K562 (cell line): ENCODE measurements around the gene LRRC8C. TPM values are rescaled to one million over a fixed set of nuclear protein-coding genes. Genes with fewer than 3 reads are reported as not detected.

Experiments
- ATAC-seq: fragments of 200-7000 bp; cut with Tn5 transposase; 3 replicates; pipeline ENCODE4 v1.9.1; 2020; ENCODE audit warnings: moderate library complexity
- BruUV-seq: library from RNA; stranded (reverse); fragments of 400-500 nt; replicated peaks from 2 replicates; lab custom pipeline; 2021; lab: Mats Ljungman, UMichigan
- CTCF ChIA-PET: fragments of 300-600 bp; formaldehyde crosslinking; extraction: SDS; loops from one replicate; lab custom pipeline; 2021; ENCODE audit warnings: low intra/inter-chr PET ratio; lab: Yijun Ruan, JAX
- POLR2A ChIA-PET: fragments of 300-600, 350-650 bp; sonication (Branson Sonifier 250); formaldehyde crosslinking; extraction: SDS; loops from one replicate; lab custom pipeline; 2021; ENCODE audit warnings: antibody characterized with exemption, inconsistent platforms; lab: Yijun Ruan, JAX
- DNase-seq, 4 experiments: peaks; one replicate each; pipeline versions ENCODE4 v3.0.0 to v3.0.0-alpha.2; 2011 to 2018; ENCODE audit warnings: low spot score in 3 of 4, mixed read lengths in 3 of 4; ENCODE audit errors: extremely low read depth in 1 of 4
- FAIRE-seq: peaks from 2 replicates; lab custom pipeline; 2011; peaks lifted over from hg19 to GRCh38; lab: Jason Lieb, UNC
- H2AFZ ChIP-seq: 2 replicates; pipeline ENCODE4 v1.6.0; 2011; ENCODE audit warnings: low read depth, low read length, control low read depth, inconsistent platforms
- H3K27ac ChIP-seq: fragments of 200-600 bp; 3 replicates; pipeline ENCODE4 v1.8.0; 2011; ENCODE audit warnings: low read depth, mild to moderate bottlenecking, control low read depth, inconsistent platforms, low read length, moderate library complexity, mixed read lengths; ENCODE audit errors: extremely low read depth
- H3K27me3 ChIP-seq, 2 experiments: fragments of 300-600 bp in 1 of 2; 2 replicates in 1 of 2; 3 replicates in 1 of 2; pipeline versions ENCODE4 v1.6.0 to v1.8.0; 2011; ENCODE audit warnings: inconsistent platforms in 2 of 2, low read length in 2 of 2, mild to moderate bottlenecking in 1 of 2, mixed read lengths in 1 of 2, moderate library complexity in 1 of 2; ENCODE audit not compliant: control insufficient read depth in 2 of 2, insufficient read depth in 2 of 2
- H3K36me3 ChIP-seq: fragments of 300-600 bp; 3 replicates; pipeline ENCODE4 v1.8.0; 2011; ENCODE audit warnings: mild to moderate bottlenecking, low read length, inconsistent platforms; ENCODE audit not compliant: control insufficient read depth, insufficient read depth
- H3K4me1 ChIP-seq, 2 experiments: fragments of 200-600 bp in 1 of 2; replicated peaks in 1 of 2; 2 replicates in 1 of 2; 3 replicates in 1 of 2; pipeline versions ENCODE4 v1.5.1 to v1.8.0; 2011; ENCODE audit warnings: inconsistent platforms in 2 of 2, low read length in 2 of 2, mild to moderate bottlenecking in 1 of 2, mixed read lengths in 1 of 2, moderate library complexity in 1 of 2; ENCODE audit not compliant: control insufficient read depth in 2 of 2, insufficient read depth in 2 of 2
- H3K4me2 ChIP-seq: 2 replicates; pipeline ENCODE4 v1.6.1; 2011; ENCODE audit warnings: low read length, control low read depth, inconsistent platforms, mixed read lengths; ENCODE audit not compliant: insufficient read depth
- H3K4me3 ChIP-seq: fragments of 200-600 bp; sonication (generic), shearing (Covaris generic); 2 replicates; pipeline ENCODE4 v1.5.1; 2016; ENCODE audit warnings: control low read depth, inconsistent platforms
- H3K79me2 ChIP-seq: fragments of 200-600 bp; 3 replicates; pipeline ENCODE4 v1.8.0; 2011; ENCODE audit warnings: low read length, inconsistent platforms; ENCODE audit not compliant: control insufficient read depth, insufficient read depth
- H3K9ac ChIP-seq, 2 experiments: 2 replicates each; pipeline versions ENCODE4 v1.6.0 to v1.6.1; 2011; ENCODE audit warnings: low read depth in 2 of 2, low read length in 2 of 2, control low read depth in 1 of 2, inconsistent platforms in 1 of 2, mild to moderate bottlenecking in 1 of 2, mixed read lengths in 1 of 2; ENCODE audit not compliant: insufficient read depth in 1 of 2
- H3K9me1 ChIP-seq: one replicate; pipeline ENCODE4 v1.6.0; 2011; ENCODE audit warnings: inconsistent platforms, mild to moderate bottlenecking, low read length, moderate library complexity; ENCODE audit not compliant: control insufficient read depth, insufficient read depth
- H3K9me3 ChIP-seq: replicated peaks from 2 replicates; pipeline ENCODE4 v1.5.1; 2011; ENCODE audit warnings: low read depth, low read length, inconsistent platforms; ENCODE audit not compliant: control insufficient read depth, insufficient read depth
- H4K20me1 ChIP-seq: replicated peaks from 2 replicates; pipeline ENCODE4 v1.6.1; 2011; ENCODE audit warnings: low read length, inconsistent platforms, mixed read lengths; ENCODE audit not compliant: control insufficient read depth, insufficient read depth
- FOSL1 ChIP-seq: fragments of 200-800 bp; sonication (Bioruptor generic); conservative IDR thresholded peaks from 2 replicates; pipeline ENCODE4 v1.6.1; 2016; ENCODE audit warnings: missing genetic modification characterization, missing compliant biosample characterization
- LCOR ChIP-seq: sonication (generic); formaldehyde crosslinking; IDR thresholded peaks from 2 replicates; pipeline ENCODE4 v1.8.0; 2022; ENCODE audit warnings: mild to moderate bottlenecking, missing genetic modification reagents
- MTA2 ChIP-seq: fragments of 450-650 bp; IDR thresholded peaks from 2 replicates; pipeline ENCODE4 v1.6.1; 2016; ENCODE audit warnings: low read depth
- MYBL2 ChIP-seq, 2 experiments: fragments of 450-650 bp in 1 of 2; sonication (generic) in 1 of 2; formaldehyde crosslinking in 1 of 2; IDR thresholded peaks; 2 replicates each; pipeline versions ENCODE4 v1.6.1 to v1.8.1; 2017 to 2022; ENCODE audit warnings: borderline replicate concordance in 1 of 2, inconsistent platforms in 1 of 2, low read depth in 1 of 2, mild to moderate bottlenecking in 1 of 2, missing genetic modification reagents in 1 of 2, moderate library complexity in 1 of 2
- NFIC ChIP-seq: fragments of 450-650 bp; IDR thresholded peaks from 2 replicates; pipeline ENCODE4 v1.6.1; 2017; ENCODE audit warnings: mild to moderate bottlenecking, inconsistent platforms
- REST ChIP-seq, 2 experiments: fragments of 450-650 bp; formaldehyde crosslinking in 1 of 2; IDR thresholded peaks; 2 replicates each; pipeline versions ENCODE4 v1.4.0 to v1.6.1; 2014 to 2020; ENCODE audit warnings: mild to moderate bottlenecking in 2 of 2, borderline replicate concordance in 1 of 2, low read depth in 1 of 2
- WGBS: fragments of 100-300 bp; shearing (Covaris generic); methylation state at CpG from one replicate; pipeline ENCODE4 v1.1.6; 2016; ENCODE audit warnings: low coverage, mixed read lengths; ENCODE audit not compliant: insufficient coverage; ENCODE audit errors: missing lambda C conversion rate; 5-methylcytosine and 5-hydroxymethylcytosine counted together
- in situ Hi-C: fragments of 300-500 bp; cut with MboI; formaldehyde crosslinking; loops from 4 replicates; pipeline ENCODE4 v1.15.0; 2018; ENCODE audit warnings: inconsistent platforms, mixed read lengths
- intact Hi-C: fragments of 100-400 bp; cut with micrococcal nuclease; formaldehyde crosslinking; loops from 2 replicates; pipeline ENCODE4 v1.14.2; 2022
- polyA plus RNA-seq, 8 experiments: library from polyadenylated mRNA; depleted of rRNA in 4 of 8; stranded (reverse) in 5 of 8; unstranded in 3 of 8; fragments of >200 nt; fragmentation: Nextera tagmentation in 2 of 8; fragmentation: Illumina TruSeq in 1 of 8; extraction: Ambion mirVana in 2 of 8; extraction: Trizol in 1 of 8; gene quantifications; 2 replicates each; pipeline versions ENCODE4 v1.2.1 to v1.2.3, GENCODE V29; 2011 to 2014; ENCODE audit warnings: inconsistent platforms in 1 of 8, missing spikeins in 1 of 8
- total RNA-seq, 7 experiments: library from RNA; depleted of rRNA in 6 of 7; stranded (reverse); fragments of >200 nt in 6 of 7; fragmentation: Illumina TruSeq in 2 of 7; extraction: Trizol in 2 of 7; gene quantifications; 2 replicates each; pipeline versions ENCODE4 v1.2.1 to v1.2.3, GENCODE V29; 2011 to 2021; ENCODE audit warnings: low replicate concordance in 1 of 7
- TF ChIP-seq, protein P1 (sequence below), 2 experiments: IDR thresholded peaks; 2 replicates each; pipeline ENCODE4 v1.6.1; 2012; ENCODE audit warnings: improper control_type of control experiment in 2 of 2, low read depth in 2 of 2, low read length in 2 of 2, borderline replicate concordance in 1 of 2

LRRC8C gene
- total and polyA plus RNA-seq, 9 of the 15 experiments (the other 6 are each of a cell fraction or from before 2014, with no cell fraction given) = 1.00 to 12.5 (median 4.5) TPM

- Histone ChIP-seq H3K4me2 (no peak overlapping the region), H3K79me2 (no peaks in the 10 kb centered on the region), H2AFZ (no peak overlapping the region), H3K27ac (no peak overlapping the region), H3K9me3 (no peaks in the 10 kb centered on the region), H4K20me1 (no peaks in the 10 kb centered on the region; the same call in 1 of the 2 replicates), H3K4me1 (peaks cover 12 to 13% of the 10 kb centered on the region in 2 experiments), H3K27me3 (no peaks in the 10 kb centered on the region), H3K9me1 (no peaks in the 10 kb centered on the region), H3K36me3 (no peaks in the 10 kb centered on the region), H3K9ac (no peak overlapping the region), H3K4me3 (no peak overlapping the region)
- DNase-seq (no peak), ATAC-seq (no peak), FAIRE-seq (no peak)
- TF ChIP-seq LCOR (CRISPR knock-in tag) = 0 out of 2 replicates have a peak, but pooled peaks have one; percentile 28
- TF ChIP-seq REST (IDR thresholded peaks at IDR 0.05; ENCODE audit: borderline replicate concordance) = no peak
- no peak for TF ChIP-seq REST (CRISPR knock-in tag; IDR thresholded peaks at IDR 0.05; ENCODE audit: low read depth)
- TF ChIP-seq, protein P1, sequence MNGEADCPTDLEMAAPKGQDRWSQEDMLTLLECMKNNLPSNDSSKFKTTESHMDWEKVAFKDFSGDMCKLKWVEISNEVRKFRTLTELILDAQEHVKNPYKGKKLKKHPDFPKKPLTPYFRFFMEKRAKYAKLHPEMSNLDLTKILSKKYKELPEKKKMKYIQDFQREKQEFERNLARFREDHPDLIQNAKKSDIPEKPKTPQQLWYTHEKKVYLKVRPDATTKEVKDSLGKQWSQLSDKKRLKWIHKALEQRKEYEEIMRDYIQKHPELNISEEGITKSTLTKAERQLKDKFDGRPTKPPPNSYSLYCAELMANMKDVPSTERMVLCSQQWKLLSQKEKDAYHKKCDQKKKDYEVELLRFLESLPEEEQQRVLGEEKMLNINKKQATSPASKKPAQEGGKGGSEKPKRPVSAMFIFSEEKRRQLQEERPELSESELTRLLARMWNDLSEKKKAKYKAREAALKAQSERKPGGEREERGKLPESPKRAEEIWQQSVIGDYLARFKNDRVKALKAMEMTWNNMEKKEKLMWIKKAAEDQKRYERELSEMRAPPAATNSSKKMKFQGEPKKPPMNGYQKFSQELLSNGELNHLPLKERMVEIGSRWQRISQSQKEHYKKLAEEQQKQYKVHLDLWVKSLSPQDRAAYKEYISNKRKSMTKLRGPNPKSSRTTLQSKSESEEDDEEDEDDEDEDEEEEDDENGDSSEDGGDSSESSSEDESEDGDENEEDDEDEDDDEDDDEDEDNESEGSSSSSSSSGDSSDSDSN (IDR thresholded peaks at IDR 0.05; ENCODE audit: borderline replicate concordance in 1 of 2, low read depth in 2 of 2, low read length in 2 of 2) = no peak
- TF ChIP-seq NFIC = peak; percentile 76
- TF ChIP-seq MYBL2 (IDR thresholded peaks at IDR 0.05; ENCODE audit: low read depth) = no peak
- TF ChIP-seq MYBL2 (CRISPR knock-in tag; IDR thresholded peaks at IDR 0.05; ENCODE audit: borderline replicate concordance) = no peak
- no peak for TF ChIP-seq MTA2
- TF ChIP-seq FOSL1 (tag) = peak; percentile 67
- CTCF ChIA-PET = no interaction called here
- intact Hi-C loops (no loop called here), in situ Hi-C loops (no loop called here)
- no TSS peak for BruUV-seq
- POLR2A ChIA-PET = no interaction called here
- 5% methylated on average over 2 of the region's 2 CpGs for WGBS
Measured at GRCh38 chr1:89605692-89606091, 27.2 kb upstream of the LRRC8C start.
